ENCODE measurements around the gene CLMN. TPM values are rescaled to one million over a fixed set of nuclear protein-coding genes. Genes with fewer than 3 reads are reported as not detected.

The CLMN gene
- total RNA-seq, 4 donors from 2014 or later: 6.5 to 10.0 (median 7.9) TPM

DNA sequence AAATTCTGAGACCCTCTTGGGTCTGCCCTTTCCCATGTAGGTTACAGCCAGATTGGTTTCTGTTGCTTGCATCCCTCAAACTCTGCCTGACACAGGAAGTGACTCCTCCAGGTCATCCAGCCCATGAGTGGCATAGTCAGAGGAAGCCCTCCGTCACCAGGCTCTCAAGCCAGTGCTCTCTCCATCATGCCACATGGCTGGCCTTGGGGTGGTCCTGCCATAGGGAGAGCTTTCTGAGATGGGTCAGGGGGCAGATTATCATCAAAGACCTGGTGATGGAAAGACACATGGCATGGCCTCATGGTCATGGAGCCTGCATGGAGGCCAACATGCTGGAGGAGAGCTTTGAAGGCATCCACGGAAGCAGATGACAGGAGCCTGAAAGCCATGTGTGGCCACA is 15.4 kb upstream of the CLMN start:
- 92% methylated on average over 2 of the region's 2 CpGs for WGBS
- no peak for DNase-seq (ENCODE audit: extremely low spot score)
- no peak overlapping the region for H3K27ac ChIP-seq (replicated peaks in 1 of 4)
- intact Hi-C loops (cut with DNase I): no loop called here
- no peak for TF ChIP-seq EP300 (IDR thresholded peaks at IDR 0.05)
- no peak for TF ChIP-seq POLR2A (IDR thresholded peaks at IDR 0.05; ENCODE audit: low read depth)
- TF ChIP-seq POLR2AphosphoS5 (IDR thresholded peaks at IDR 0.05): no peak
- TF ChIP-seq CTCF (IDR thresholded peaks at IDR 0.05): no peak
- peaks cover 0 to 9% (median 9%) of the 10 kb centered on the region in 4 donors for H3K4me1 ChIP-seq
- peaks cover 0 to 19% (median 0%) of the 10 kb centered on the region in 4 donors for H3K27me3 ChIP-seq
- H3K36me3 ChIP-seq: no peaks in the 10 kb centered on the region
- H3K9me3 ChIP-seq: peaks cover 0 to 7% (median 5%) of the 10 kb centered on the region in 4 donors
- H3K4me3 ChIP-seq: no peak overlapping the region

GRCh38 chr14:95334044-95334443 is 14.3 kb upstream of the CLMN start:
- Histone ChIP-seq H3K27me3 (peaks cover 0 to 19% (median 0%) of the 10 kb centered on the region in 4 donors), H3K36me3 (no peaks in the 10 kb centered on the region), H3K4me1 (no peaks in the 10 kb centered on the region), H3K27ac (replicated peaks in 1 of 4) (no peak overlapping the region), H3K9me3 (peaks cover 0 to 7% (median 5%) of the 10 kb centered on the region in 4 donors), H3K4me3 (no peak overlapping the region)
- intact Hi-C loops (cut with DNase I): no loop called here
- WGBS: 75% methylated on average over 6 of the region's 6 CpGs
- DNase-seq (ENCODE audit: extremely low spot score): no peak
- TF ChIP-seq POLR2A (IDR thresholded peaks at IDR 0.05; ENCODE audit: low read depth): no peak

DNA sequence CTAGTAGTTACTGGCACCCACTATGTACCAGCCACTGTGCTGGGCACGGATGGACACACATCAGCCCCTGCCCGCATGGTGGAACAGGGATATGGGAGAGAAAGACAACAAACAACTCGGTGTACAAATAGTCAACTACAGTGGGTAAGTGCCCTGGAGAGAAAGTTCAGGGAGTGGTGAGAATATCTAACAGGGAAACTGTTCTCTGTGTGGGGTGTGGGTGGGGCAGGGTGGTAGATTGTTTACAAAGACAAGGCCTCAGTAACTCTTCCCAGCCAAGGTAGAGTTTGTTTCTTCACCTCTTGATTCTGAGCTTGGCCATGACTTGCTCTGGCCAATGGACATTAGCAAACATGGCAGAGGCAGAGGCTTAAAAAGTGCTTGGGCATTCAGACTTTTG is 12.9 kb upstream of the CLMN start:
- no peaks in the 10 kb centered on the region for H3K4me1 ChIP-seq
- TF ChIP-seq EP300 (IDR thresholded peaks at IDR 0.05): no peak
- TF ChIP-seq POLR2AphosphoS5 (IDR thresholded peaks at IDR 0.05): no peak
- no peak for TF ChIP-seq CTCF (IDR thresholded peaks at IDR 0.05)
- TF ChIP-seq POLR2A (IDR thresholded peaks at IDR 0.05; ENCODE audit: low read depth): no peak
- 89% methylated on average over 3 of the region's 3 CpGs for WGBS
- no peak overlapping the region for H3K27ac ChIP-seq (replicated peaks in 1 of 4)
- peaks cover 0 to 18% (median 0%) of the 10 kb centered on the region in 4 donors for H3K27me3 ChIP-seq
- no peak overlapping the region for H3K4me3 ChIP-seq
- intact Hi-C loops (cut with DNase I): no loop called here
- peaks cover 0 to 7% (median 5%) of the 10 kb centered on the region in 4 donors for H3K9me3 ChIP-seq
- no peak for DNase-seq (ENCODE audit: extremely low spot score)
- no peaks in the 10 kb centered on the region for H3K36me3 ChIP-seq

- Histone ChIP-seq H3K27me3 (peaks cover 0 to 10% (median 0%) of the 10 kb centered on the region in 4 donors), H3K27ac (replicated peaks in 1 of 4) (no peak overlapping the region), H3K36me3 (no peaks in the 10 kb centered on the region), H3K9me3 (peaks cover 0 to 7% (median 5%) of the 10 kb centered on the region in 4 donors), H3K4me1 (no peaks in the 10 kb centered on the region), H3K4me3 (no peak overlapping the region)
- intact Hi-C loops (cut with DNase I): no loop called here
- 82% methylated on average over 10 of the region's 10 CpGs for WGBS
- no peak for DNase-seq (ENCODE audit: extremely low spot score)
- TF ChIP-seq POLR2A (IDR thresholded peaks at IDR 0.05; ENCODE audit: low read depth): no peak
These were observed 12.2 kb upstream of the CLMN start for GRCh38 chr14:95331708-95332408.

DNA sequence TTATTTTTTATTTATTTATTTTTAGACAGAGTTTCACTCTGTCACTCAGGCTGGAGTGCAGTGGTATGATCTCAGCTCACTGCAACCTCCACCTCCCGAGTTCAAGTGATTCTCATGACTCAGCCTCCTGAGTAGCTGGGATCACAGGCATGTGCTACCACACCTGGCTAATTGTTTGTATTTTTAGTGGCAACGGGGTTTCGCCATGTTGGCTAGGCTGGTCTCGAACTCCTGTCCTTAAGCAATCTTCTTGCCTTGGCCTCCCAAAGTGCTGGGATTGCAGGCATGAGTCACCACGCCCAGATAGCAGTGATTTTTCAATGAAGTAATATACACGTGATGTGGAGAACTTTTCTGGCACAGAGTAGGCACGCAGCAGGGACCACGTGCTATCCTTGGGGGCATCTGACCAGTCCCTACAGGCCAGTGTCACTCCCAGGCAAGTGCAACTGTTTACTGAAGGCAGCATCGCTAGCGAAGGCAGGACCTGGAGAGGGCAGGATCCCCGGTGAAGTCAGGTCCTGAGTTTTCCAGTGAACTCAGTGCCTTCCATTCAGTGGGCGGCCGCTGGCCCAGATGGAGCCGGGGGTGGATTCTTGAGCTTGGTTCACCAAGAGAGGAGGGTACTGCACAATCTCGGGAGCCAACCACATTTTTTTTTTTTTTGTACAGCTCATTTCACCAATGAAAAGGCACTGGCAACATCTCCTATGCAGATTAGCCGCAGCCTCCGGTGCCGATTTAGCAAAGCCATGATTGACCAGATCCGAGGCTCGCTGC is 11.1 kb upstream of the CLMN start:
- H3K27me3 ChIP-seq: no peaks in the 10 kb centered on the region
- H3K9me3 ChIP-seq: peaks cover 0 to 7% (median 5%) of the 10 kb centered on the region in 4 donors
- no peak overlapping the region for H3K27ac ChIP-seq (replicated peaks in 1 of 4)
- no peaks in the 10 kb centered on the region for H3K36me3 ChIP-seq
- 87% methylated on average over 19 of the region's 20 CpGs for WGBS
- H3K4me3 ChIP-seq: no peak overlapping the region
- no peaks in the 10 kb centered on the region for H3K4me1 ChIP-seq
- TF ChIP-seq POLR2AphosphoS5 (IDR thresholded peaks at IDR 0.05) (no peak), POLR2A (IDR thresholded peaks at IDR 0.05; ENCODE audit: low read depth) (no peak), EP300 (IDR thresholded peaks at IDR 0.05) (no peak), CTCF (IDR thresholded peaks at IDR 0.05) (no peak)
- intact Hi-C loops (cut with DNase I): no loop called here
- DNase-seq (ENCODE audit: extremely low spot score): no peak

Measured in esophagus muscularis mucosa (tissue), 4 donors.